CD4-positive, alpha-beta T cell (primary cell): ENCODE data around the gene UXS1. TPM values are rescaled to one million over a fixed set of nuclear protein-coding genes. Genes with fewer than 3 reads are reported as not detected.

Experiments
- ATAC-seq: fragments of 200-7000 bp; cut with Tn5 transposase; one replicate; pipeline ENCODE4 v1.10.0; 2022; ENCODE audit warnings: mild to moderate bottlenecking; ENCODE audit not compliant: poor library complexity
- CTCF ChIA-PET: fragments of 350-600 bp; sonication (Branson Sonifier 250); formaldehyde crosslinking; loops from one replicate; lab custom pipeline; 2021; ENCODE audit warnings: antibody characterized with exemption, inconsistent platforms; lab: Charles Lee
- POLR2A ChIA-PET: fragments of 350-600 bp; sonication (Branson Sonifier 250); formaldehyde crosslinking; loops from one replicate; lab custom pipeline; 2021; ENCODE audit warnings: antibody characterized with exemption, inconsistent platforms; lab: Charles Lee
- DNase-seq, 14 experiments: peaks; one replicate each; pipeline ENCODE4 v3.0.0-alpha.2; 2013 to 2020; ENCODE audit warnings: mixed read lengths in 2 of 14
- H3K27ac ChIP-seq, 2 donors: one replicate each; pipeline versions ENCODE4 v1.5.1 to v1.7.0; 2013; ENCODE audit warnings: low read length in 2 of 2, low read depth in 1 of 2, mild to moderate bottlenecking in 1 of 2
- H3K27me3 ChIP-seq, 2 experiments: 1 replicate in 1 of 2; 2 replicates in 1 of 2; pipeline versions ENCODE4 v1.6.1 to v1.7.0; 2013; ENCODE audit warnings: low read length in 2 of 2, control low read depth in 1 of 2, mild to moderate bottlenecking in 1 of 2, moderate library complexity in 1 of 2; ENCODE audit not compliant: insufficient read depth in 2 of 2, control insufficient read depth in 1 of 2
- H3K36me3 ChIP-seq: one replicate; pipeline ENCODE4 v1.6.1; 2013; ENCODE audit warnings: low read length, control low read depth; ENCODE audit not compliant: insufficient read depth
- H3K4me1 ChIP-seq: one replicate; pipeline ENCODE4 v1.6.1; 2013; ENCODE audit warnings: low read length, control low read depth; ENCODE audit not compliant: insufficient read depth
- H3K4me3 ChIP-seq: one replicate; pipeline ENCODE4 v1.5.1; 2013; ENCODE audit warnings: mild to moderate bottlenecking, low read length, moderate library complexity
- H3K9me3 ChIP-seq, 2 experiments: 1 replicate in 1 of 2; 2 replicates in 1 of 2; pipeline versions ENCODE4 v1.6.1 to v1.7.0; 2013; ENCODE audit warnings: low read length in 2 of 2, mild to moderate bottlenecking in 2 of 2, control low read depth in 1 of 2, moderate library complexity in 1 of 2; ENCODE audit not compliant: control insufficient read depth in 1 of 2, insufficient read depth in 1 of 2
- H3K27ac Mint-ChIP-seq: one replicate; pipeline ENCODE4 v1.8.0; 2020; ENCODE audit warnings: mixed read lengths
- H3K27me3 Mint-ChIP-seq: one replicate; pipeline ENCODE4 v1.8.0; 2021; ENCODE audit warnings: mixed read lengths
- H3K36me3 Mint-ChIP-seq: one replicate; pipeline ENCODE4 v1.8.0; 2021; ENCODE audit warnings: low read depth, mixed read lengths
- H3K4me1 Mint-ChIP-seq: one replicate; pipeline ENCODE4 v1.8.0; 2021; ENCODE audit warnings: low read depth, mixed read lengths
- H3K4me3 Mint-ChIP-seq: one replicate; pipeline ENCODE4 v1.8.0; 2020; ENCODE audit warnings: mild to moderate bottlenecking, mixed read lengths
- H3K9me3 Mint-ChIP-seq: one replicate; pipeline ENCODE4 v1.8.0; 2020; ENCODE audit warnings: mixed read lengths
- CTCF ChIP-seq: fragments of 200-600 bp; IDR thresholded peaks from one replicate; pipeline ENCODE4 v1.8.0; 2022; ENCODE audit warnings: antibody characterized with exemption, mild to moderate bottlenecking
- intact Hi-C, 2 experiments: fragments of 100-400 bp; cut with DNase I in 1 of 2; cut with micrococcal nuclease in 1 of 2; formaldehyde crosslinking; loops; one replicate each; pipeline versions ENCODE4 v1.15.1 to v1.9.0; 2023 to 2025; cut with DNase I, micrococcal nuclease
- total RNA-seq, 174 experiments: library from RNA in 2 of 174; stranded (reverse) in 2 of 174; gene quantifications; one replicate each; pipeline ENCODE4 v1.2.3 and lab custom pipeline; 2021 to 2026

The UXS1 gene
- total RNA-seq, 2 experiments from 2014 or later, result 59.3 to 67.1 TPM

- intact Hi-C loops, result no loop called here
- H3K4me3 ChIP-seq, result no peak overlapping the region
- Mint-ChIP-seq H3K27me3 (no peaks in the 10 kb centered on the region), H3K4me3 (no peak overlapping the region), H3K36me3 (peaks cover 99% of the 10 kb centered on the region), H3K4me1 (peaks cover 82% of the 10 kb centered on the region), H3K27ac (peak overlapping the region; percentile 95), H3K9me3 (peaks cover 11% of the 10 kb centered on the region)
- H3K36me3 ChIP-seq, result peaks cover 61% of the 10 kb centered on the region
- H3K27ac ChIP-seq, result no peak overlapping the region
- POLR2A ChIA-PET, result interaction anchor here (1.6 kb wide), 1 partner anchor 13 kb away, joined by 4 read pairs; no protein-coding TSS in a partner anchor
- CTCF ChIA-PET, result no interaction called here
- H3K9me3 ChIP-seq, result peaks cover 5 to 23% of the 10 kb centered on the region in 2 experiments
- TF ChIP-seq CTCF, result no peak
- peaks cover 23% of the 10 kb centered on the region for H3K4me1 ChIP-seq
- ATAC-seq (no peak), DNase-seq (no peak)
- H3K27me3 ChIP-seq, result no peaks in the 10 kb centered on the region
These were observed 40.3 kb downstream of the UXS1 start for GRCh38 chr2:106153781-106154180.

- Histone ChIP-seq H3K4me1 (peaks cover 47% of the 10 kb centered on the region), H3K36me3 (peaks cover 43% of the 10 kb centered on the region), H3K27ac (peak overlapping the region in 1 of 2 donors; percentile 68), H3K9me3 (no peaks in the 10 kb centered on the region), H3K27me3 (no peaks in the 10 kb centered on the region), H3K4me3 (no peak overlapping the region)
- no peaks in the 10 kb centered on the region for H3K27me3 Mint-ChIP-seq
- H3K4me1 Mint-ChIP-seq, result peaks cover 65% of the 10 kb centered on the region
- H3K4me3 Mint-ChIP-seq, result peak overlapping the region; percentile 54
- DNase-seq (peak in 3 of 14 experiments; percentile 40 to 43 (median 42)), ATAC-seq (peak; percentile 10)
- no peak for TF ChIP-seq CTCF
- no peaks in the 10 kb centered on the region for H3K9me3 Mint-ChIP-seq
- CTCF ChIA-PET, result interaction anchor here (0.7 to 1.7 kb wide), 3 partner anchors 9 to 13 kb away, joined by 3 to 6 read pairs (median 5); no protein-coding TSS in a partner anchor
- peak overlapping the region; percentile 85 for H3K27ac Mint-ChIP-seq
- POLR2A ChIA-PET, result interaction anchor here (1.1 to 2.1 kb wide), 2 partner anchors 10 to 13 kb away, joined by 3 to 15 read pairs; no protein-coding TSS in a partner anchor
- intact Hi-C loops, result loop anchor here in 1 of 2 experiments (10.0 kb wide), 1 partner anchor 47 kb away; the partner anchor contains the start of gene UXS1
- peaks cover 86% of the 10 kb centered on the region for H3K36me3 Mint-ChIP-seq
These were observed 46.4 kb downstream of the UXS1 start for GRCh38 chr2:106147665-106148064.

GRCh38 chr2:106147159-106147558, 46.9 kb downstream of the UXS1 start:
- no peaks in the 10 kb centered on the region for H3K27me3 ChIP-seq
- peaks cover 86% of the 10 kb centered on the region for H3K36me3 Mint-ChIP-seq
- ChIA-PET CTCF (interaction anchor here (1.7 kb wide), 1 partner anchor 13 kb away, joined by 6 read pairs; no protein-coding TSS in a partner anchor), POLR2A (interaction anchor here (2.1 kb wide), 1 partner anchor 13 kb away, joined by 15 read pairs; no protein-coding TSS in a partner anchor)
- peaks cover 43% of the 10 kb centered on the region for H3K36me3 ChIP-seq
- H3K9me3 Mint-ChIP-seq, result no peaks in the 10 kb centered on the region
- peak overlapping the region in 1 of 2 donors; percentile 68 for H3K27ac ChIP-seq
- peaks cover 48% of the 10 kb centered on the region for H3K4me1 ChIP-seq
- TF ChIP-seq CTCF, result no peak
- DNase-seq, result no peak
- no peak overlapping the region for H3K4me3 Mint-ChIP-seq
- H3K27me3 Mint-ChIP-seq, result no peaks in the 10 kb centered on the region
- ATAC-seq, result no peak
- H3K4me3 ChIP-seq, result no peak overlapping the region
- intact Hi-C loops, result loop anchor here in 1 of 2 experiments (10.0 kb wide), 1 partner anchor 48 kb away; the partner anchor contains the start of gene UXS1
- peak overlapping the region; percentile 85 for H3K27ac Mint-ChIP-seq
- H3K9me3 ChIP-seq, result no peaks in the 10 kb centered on the region
- H3K4me1 Mint-ChIP-seq, result peaks cover 70% of the 10 kb centered on the region
